ENCODE data around the gene CTIF. TPM values are rescaled to one million over a fixed set of nuclear protein-coding genes. Genes with fewer than 3 reads are reported as not detected.

Gene CTIF
- polyA plus RNA-seq, 3 donors = 0.38 to 8.7 (median 1.2) TPM

DNA sequence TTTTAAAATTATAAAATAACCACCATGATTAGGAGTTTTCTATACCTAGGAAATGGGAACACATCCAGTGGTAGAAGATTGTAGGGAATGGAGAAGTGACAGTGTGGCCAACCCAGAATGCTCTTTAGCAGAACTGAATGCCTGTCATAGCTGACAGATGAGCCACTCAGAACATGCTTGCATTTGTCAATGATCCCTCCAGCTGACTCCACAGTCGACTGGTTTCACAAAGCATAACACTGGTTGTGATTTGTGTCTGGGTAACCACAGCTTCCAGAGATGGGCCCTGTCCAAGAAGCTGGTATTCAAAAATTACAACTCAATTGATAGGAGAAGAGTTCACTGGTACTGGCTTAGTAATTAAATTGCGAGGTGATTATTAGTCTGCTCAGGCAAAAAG is 9.0 kb upstream of the CTIF start:
- Histone ChIP-seq H3K27ac (ENCODE audit: low read depth in 1 of 2, low read length in 2 of 2) (no peak overlapping the region), H3K27me3 (ENCODE audit: control insufficient read depth in 2 of 2, insufficient read depth in 2 of 2, low read length in 2 of 2) (peaks cover 3 to 4% of the 10 kb centered on the region in 2 donors), H3K4me3 (replicated peaks in 1 of 3; ENCODE audit: low read depth in 2 of 3, low read length in 3 of 3) (no peak overlapping the region), H3K9me3 (replicated peaks in 1 of 2; ENCODE audit: control insufficient read depth in 1 of 2, insufficient read depth in 1 of 2, low read length in 2 of 2) (no peaks in the 10 kb centered on the region), H3K36me3 (replicated peaks in 1 of 2; ENCODE audit: control insufficient read depth in 1 of 2, insufficient read depth in 2 of 2, low read length in 2 of 2) (no peaks in the 10 kb centered on the region), H3K4me2 (replicated peaks; ENCODE audit: extremely low read depth, low read length, poor library complexity, severe bottlenecking) (no peak overlapping the region), H3K79me2 (ENCODE audit: insufficient read depth, low read length) (no peaks in the 10 kb centered on the region), H3K9ac (ENCODE audit: insufficient read depth, low read length, poor library complexity, severe bottlenecking) (no peak overlapping the region), H4K20me1 (ENCODE audit: insufficient read depth, low read length) (no peaks in the 10 kb centered on the region), H2AFZ (ENCODE audit: insufficient read depth, low read depth, low read length, poor library complexity, severe bottlenecking) (no peak overlapping the region), H3K4me1 (ENCODE audit: control insufficient read depth in 1 of 2, insufficient read depth in 2 of 2, low read length in 2 of 2) (no peaks in the 10 kb centered on the region)
- H3K27me3 Mint-ChIP-seq (ENCODE audit: low read depth in 3 of 3) = peaks cover 1 to 14% (median 9%) of the 10 kb centered on the region in 3 donors
- no peak for DNase-seq
- peaks cover 0 to 3% (median 0%) of the 10 kb centered on the region in 7 donors for H3K9me3 Mint-ChIP-seq
- intact Hi-C loops (cut with micrococcal nuclease) = no loop called here
- H3K4me3 Mint-ChIP-seq = no peak overlapping the region
- H3K36me3 Mint-ChIP-seq = no peaks in the 10 kb centered on the region
- TF ChIP-seq CTCF (IDR thresholded peaks at IDR 0.05) = no peak
- H3K27ac Mint-ChIP-seq = no peak overlapping the region
- H3K4me1 Mint-ChIP-seq = peaks cover 2% of the 10 kb centered on the region
- WGBS (ENCODE audit: insufficient coverage) = no CpG with 5 or more reads among the region's 2 CpGs

GRCh38 chr18:48530399-48531081 is 8.3 kb upstream of the CTIF start:
- no peak overlapping the region for H2AFZ ChIP-seq (ENCODE audit: insufficient read depth, low read depth, low read length, poor library complexity, severe bottlenecking)
- WGBS (ENCODE audit: insufficient coverage) = 73% methylated on average over 1 of the region's 3 CpGs
- no peaks in the 10 kb centered on the region for H3K36me3 Mint-ChIP-seq
- DNase-seq = no peak
- H3K9ac ChIP-seq (ENCODE audit: insufficient read depth, low read length, poor library complexity, severe bottlenecking) = no peak overlapping the region
- intact Hi-C loops (cut with micrococcal nuclease) = no loop called here
- H3K36me3 ChIP-seq (replicated peaks in 1 of 2; ENCODE audit: control insufficient read depth in 1 of 2, insufficient read depth in 2 of 2, low read length in 2 of 2) = no peaks in the 10 kb centered on the region
- H3K4me3 Mint-ChIP-seq = no peak overlapping the region
- no peak overlapping the region for H3K4me2 ChIP-seq (replicated peaks; ENCODE audit: extremely low read depth, low read length, poor library complexity, severe bottlenecking)
- no peaks in the 10 kb centered on the region for H3K79me2 ChIP-seq (ENCODE audit: insufficient read depth, low read length)
- no peak overlapping the region for H3K4me3 ChIP-seq (replicated peaks in 1 of 3; ENCODE audit: low read depth in 2 of 3, low read length in 3 of 3)
- no peaks in the 10 kb centered on the region for H3K9me3 ChIP-seq (replicated peaks in 1 of 2; ENCODE audit: control insufficient read depth in 1 of 2, insufficient read depth in 1 of 2, low read length in 2 of 2)
- TF ChIP-seq CTCF (IDR thresholded peaks at IDR 0.05) = no peak
- peaks cover 1 to 14% (median 6%) of the 10 kb centered on the region in 3 donors for H3K27me3 Mint-ChIP-seq (ENCODE audit: low read depth in 3 of 3)
- H3K27me3 ChIP-seq (ENCODE audit: control insufficient read depth in 2 of 2, insufficient read depth in 2 of 2, low read length in 2 of 2) = peaks cover 3 to 4% of the 10 kb centered on the region in 2 donors
- H3K4me1 ChIP-seq (ENCODE audit: control insufficient read depth in 1 of 2, insufficient read depth in 2 of 2, low read length in 2 of 2) = no peaks in the 10 kb centered on the region
- peak overlapping the region in 1 of 7 donors; percentile 42 for H3K27ac Mint-ChIP-seq
- peaks cover 3% of the 10 kb centered on the region for H3K4me1 Mint-ChIP-seq
- H4K20me1 ChIP-seq (ENCODE audit: insufficient read depth, low read length) = no peaks in the 10 kb centered on the region
- peaks cover 0 to 2% (median 0%) of the 10 kb centered on the region in 7 donors for H3K9me3 Mint-ChIP-seq
- no peak overlapping the region for H3K27ac ChIP-seq (ENCODE audit: low read depth in 1 of 2, low read length in 2 of 2)
